HG03039 (cell line): ENCODE results near the gene DNM1.
A peak's percentile ranks its signal among the peaks of the same experiment; 100 is the strongest.

ENCODE experiments used
- ATAC-seq: cut with Tn5 transposase; IDR thresholded peaks from one replicate; pipeline ENCODE4 v1.9.1; 2021; ENCODE audit warnings: mild to moderate bottlenecking, moderate library complexity; ENCODE audit not compliant: unreplicated experiment

Gene DNM1

GRCh38 chr9:128204858-128205257 lies 1.7 kb downstream of the DNM1 start:
- no peak for ATAC-seq

DNA sequence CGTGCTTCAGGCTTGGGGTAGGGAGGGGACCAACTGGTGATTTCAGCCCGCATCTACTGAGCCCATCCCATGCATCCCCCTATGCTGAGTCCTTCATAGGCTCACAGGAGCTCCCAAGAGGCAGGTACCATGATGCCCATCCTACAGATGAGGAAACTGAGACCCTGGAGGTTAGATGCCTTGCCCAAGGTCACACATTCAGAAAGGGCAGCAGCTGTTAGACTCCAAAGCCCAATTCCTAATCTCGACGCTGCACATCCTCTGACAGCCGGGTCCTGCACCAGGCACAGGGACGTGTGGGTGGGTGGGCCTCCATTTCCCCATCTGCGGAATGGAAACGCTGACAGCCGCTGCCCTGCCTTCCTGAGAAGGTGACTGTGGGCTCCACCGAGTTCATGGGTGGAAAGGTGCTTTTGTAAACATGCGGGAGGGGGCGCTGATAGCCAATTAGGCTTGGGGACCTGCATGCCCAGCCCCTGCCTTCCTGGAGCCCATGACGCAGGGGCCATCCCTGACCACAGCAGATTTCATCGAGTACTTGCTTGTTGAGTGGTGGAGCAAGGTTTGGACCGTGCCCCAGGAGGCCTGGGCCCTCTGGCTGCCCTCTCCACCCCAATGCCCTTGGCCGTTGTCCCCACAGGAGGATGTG lies 2.2 kb downstream of the DNM1 start:
- ATAC-seq, result no peak

DNA sequence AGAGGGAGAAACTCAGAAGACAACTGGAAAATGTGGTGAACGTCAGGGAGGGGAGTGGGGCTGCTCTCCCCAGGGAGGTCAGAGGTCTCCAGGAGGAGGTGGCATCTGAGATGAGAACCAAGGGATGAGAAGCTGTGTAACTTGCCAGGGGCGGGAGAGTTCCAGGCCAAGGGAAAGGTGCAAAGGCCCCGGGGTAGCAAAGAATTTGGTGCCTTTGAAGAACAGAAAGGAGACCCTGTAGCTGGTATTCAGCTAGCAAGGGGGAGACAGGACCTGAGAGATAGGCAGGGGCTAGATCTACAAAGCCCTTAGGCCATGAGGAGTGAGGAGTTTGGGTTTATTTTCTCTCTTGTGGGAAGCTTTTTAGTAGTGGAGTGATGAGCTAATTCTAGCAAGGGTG lies 3.3 kb downstream of the DNM1 start:
- no peak for ATAC-seq

- ATAC-seq, result no peak
Measured at GRCh38 chr9:128206916-128207910, 4.0 kb downstream of the DNM1 start.

- ATAC-seq, result no peak
Measured at GRCh38 chr9:128208386-128208785, 5.2 kb downstream of the DNM1 start.

GRCh38 chr9:128208946-128209669 lies 5.9 kb downstream of the DNM1 start:
- ATAC-seq, result no peak

GRCh38 chr9:128211186-128211980 lies 8.2 kb downstream of the DNM1 start:
- no peak for ATAC-seq

DNA sequence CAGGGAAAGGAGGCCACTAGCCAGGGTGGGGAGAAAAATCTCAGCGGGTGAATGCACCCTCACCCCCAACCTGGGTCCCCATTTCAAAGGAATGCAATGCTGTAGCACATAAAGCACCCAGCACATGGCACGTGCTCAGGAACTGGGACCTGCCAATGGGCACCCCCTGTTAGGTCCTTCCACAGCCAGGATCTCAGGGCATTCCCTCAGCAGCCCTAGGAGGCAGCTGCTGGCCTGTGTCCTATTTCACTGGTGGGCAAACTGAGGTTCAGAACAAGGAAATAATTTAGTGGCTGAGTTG lies 8.8 kb downstream of the DNM1 start:
- no peak for ATAC-seq

DNA sequence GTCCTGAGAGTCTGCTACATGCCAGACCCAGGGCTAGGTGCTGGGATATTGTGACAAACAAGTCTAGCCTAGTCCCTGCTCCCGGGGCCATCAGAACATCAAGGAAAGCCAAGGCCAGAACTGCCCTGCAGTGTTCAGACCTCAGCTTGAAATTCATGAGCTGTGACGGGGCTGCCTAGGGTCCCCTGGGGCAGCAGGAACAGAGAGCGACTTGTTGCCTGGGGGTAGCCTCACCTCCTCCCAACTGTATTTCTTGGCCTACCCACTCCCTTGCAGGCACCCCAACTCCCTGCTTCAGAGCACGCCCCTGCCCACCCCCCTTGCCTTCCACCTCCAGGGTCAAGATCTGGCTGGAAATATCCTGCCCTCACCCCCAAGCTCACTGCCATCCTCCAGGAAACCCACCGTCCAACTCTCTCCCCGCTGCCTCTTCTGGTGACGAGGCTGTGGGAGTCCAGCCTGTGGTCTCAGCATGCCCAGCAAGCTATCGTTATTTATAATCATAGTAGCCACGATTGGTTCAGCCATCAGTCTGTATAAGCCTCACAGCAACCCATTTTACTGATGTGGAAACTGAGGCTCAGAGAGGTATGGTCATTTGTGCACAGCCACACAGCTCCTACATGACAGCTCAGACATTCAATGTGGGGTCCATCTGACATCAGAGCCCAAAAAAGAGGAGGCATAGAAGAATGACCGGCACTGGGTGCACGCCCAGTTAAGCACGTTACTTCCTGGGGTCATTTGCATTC lies 10.7 kb downstream of the DNM1 start:
- no peak for ATAC-seq

- no peak for ATAC-seq
Measured at GRCh38 chr9:128214571-128215490, 11.7 kb downstream of the DNM1 start.

GRCh38 chr9:128215491-128216409 lies 12.6 kb downstream of the DNM1 start:
- ATAC-seq, result no peak

GRCh38 chr9:128216781-128217553 lies 13.8 kb downstream of the DNM1 start:
- ATAC-seq, result no peak

DNA sequence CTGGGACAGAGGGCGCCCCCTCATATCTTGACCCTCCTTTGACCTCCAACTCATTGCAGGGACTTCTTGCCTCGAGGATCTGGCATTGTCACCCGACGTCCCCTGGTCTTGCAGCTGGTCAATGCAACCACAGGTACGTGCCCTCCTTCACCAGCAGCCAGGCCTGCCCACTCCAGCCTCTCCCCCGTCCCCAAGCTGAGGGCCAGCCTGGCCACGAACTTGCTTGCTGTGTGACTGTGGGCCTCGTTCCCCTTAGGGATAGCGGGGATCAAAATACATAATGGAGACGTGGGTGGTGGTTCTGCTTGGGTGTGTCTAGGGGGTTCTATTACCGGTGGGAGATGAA lies 15.0 kb downstream of the DNM1 start:
- no peak for ATAC-seq

GRCh38 chr9:128218518-128219389 lies 15.6 kb downstream of the DNM1 start:
- ATAC-seq, result peak; percentile 71

DNA sequence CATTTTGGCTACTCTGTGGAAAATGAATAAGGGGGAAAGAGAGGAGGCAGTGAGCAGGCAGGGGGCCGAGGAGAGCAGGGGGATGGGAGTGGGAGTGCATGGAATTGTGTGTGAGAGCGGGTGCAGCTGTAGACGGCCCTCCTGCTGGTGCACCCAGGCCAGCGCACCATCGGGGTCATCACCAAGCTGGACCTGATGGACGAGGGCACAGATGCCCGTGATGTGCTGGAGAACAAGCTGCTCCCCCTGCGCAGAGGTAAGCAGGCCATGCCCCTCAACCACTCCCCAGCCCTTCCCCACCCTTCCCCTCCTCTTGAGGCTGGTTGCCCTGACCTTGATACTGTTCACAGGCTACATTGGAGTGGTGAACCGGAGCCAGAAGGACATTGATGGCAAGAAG lies 16.7 kb downstream of the DNM1 start:
- no peak for ATAC-seq

GRCh38 chr9:128222026-128222425 lies 18.8 kb downstream of the DNM1 start:
- no peak for ATAC-seq
